GM12878 (cell line): ENCODE results near the gene FDX1. TPM values are rescaled to one million over a fixed set of nuclear protein-coding genes. Genes with fewer than 3 reads are reported as not detected.

Experiments used
- ATAC-seq: fragments of 200-7000 bp; cut with Tn5 transposase; 3 replicates; pipeline ENCODE4 v1.9.1; 2020; ENCODE audit warnings: mild to moderate bottlenecking, moderate library complexity
- BruUV-seq: library from RNA; stranded (reverse); fragments of 400-500 nt; replicated peaks from 2 replicates; lab custom pipeline; 2021; lab: Mats Ljungman, UMichigan
- CTCF ChIA-PET: fragments of 300-600 bp; sonication (Branson Sonifier 250); formaldehyde crosslinking; extraction: SDS; loops from one replicate; lab custom pipeline; 2021; ENCODE audit warnings: inconsistent platforms; lab: Yijun Ruan, JAX
- POLR2A ChIA-PET: fragments of 350-600 bp; formaldehyde crosslinking; extraction: SDS; loops from one replicate; lab custom pipeline; 2021; ENCODE audit warnings: inconsistent platforms; lab: Charles Lee
- RAD21 ChIA-PET: fragments of 300-600 bp; sonication (Branson Sonifier 250); formaldehyde crosslinking; loops from one replicate; lab custom pipeline; 2023; ENCODE audit warnings: antibody characterized with exemption; ENCODE audit not compliant: unreplicated experiment; lab: Charles Lee
- SMC1A ChIA-PET: fragments of 300-600 bp; sonication (Branson Sonifier 250); formaldehyde crosslinking; loops from one replicate; lab custom pipeline; 2023; ENCODE audit not compliant: unreplicated experiment, uncharacterized antibody; lab: Charles Lee
- DNase-seq: peaks from one replicate; pipeline ENCODE4 v3.0.0-alpha.2; 2011; ENCODE audit warnings: low read depth, low spot score
- FAIRE-seq: peaks from 3 replicates; lab custom pipeline; 2011; peaks lifted over from hg19 to GRCh38; lab: Jason Lieb, UNC
- H2AFZ ChIP-seq: 2 replicates; pipeline ENCODE4 v1.6.0; 2011; ENCODE audit warnings: low read depth, low read length, control low read depth; ENCODE audit not compliant: control insufficient read depth
- H3K27ac ChIP-seq: 2 replicates; pipeline ENCODE4 v1.5.1; 2011; ENCODE audit warnings: control low read depth; ENCODE audit not compliant: control insufficient read depth, insufficient read depth
- H3K27me3 ChIP-seq, 2 experiments: replicated peaks in 1 of 2; 2 replicates each; pipeline versions ENCODE4 v1.6.0 to v1.6.1; 2011; ENCODE audit warnings: low read length in 1 of 2; ENCODE audit not compliant: control insufficient read depth in 2 of 2, insufficient read depth in 2 of 2
- H3K36me3 ChIP-seq, 2 experiments: 2 replicates each; pipeline ENCODE4 v1.5.1; 2011; ENCODE audit warnings: low read length in 1 of 2; ENCODE audit not compliant: control insufficient read depth in 2 of 2, insufficient read depth in 2 of 2
- H3K4me1 ChIP-seq: 2 replicates; pipeline ENCODE4 v1.6.1; 2011; ENCODE audit warnings: mild to moderate bottlenecking, low read length, moderate library complexity, mixed read lengths; ENCODE audit not compliant: control insufficient read depth, insufficient read depth
- H3K4me2 ChIP-seq: 2 replicates; pipeline ENCODE4 v1.6.0; 2011; ENCODE audit warnings: control low read depth; ENCODE audit not compliant: control insufficient read depth, insufficient read depth
- H3K4me3 ChIP-seq: fragments of 200-600 bp; sonication (generic); 2 replicates; pipeline ENCODE4 v1.5.1; 2016
- H3K79me2 ChIP-seq: 2 replicates; pipeline ENCODE4 v1.6.0; 2011; ENCODE audit warnings: low read length; ENCODE audit not compliant: control insufficient read depth, insufficient read depth
- H3K9ac ChIP-seq: 2 replicates; pipeline ENCODE4 v1.8.0; 2011; ENCODE audit warnings: low read length, control low read depth, mixed read lengths; ENCODE audit not compliant: control insufficient read depth, insufficient read depth
- H3K9me3 ChIP-seq: replicated peaks from 3 replicates; pipeline ENCODE4 v1.5.1; 2011; ENCODE audit warnings: mild to moderate bottlenecking, low read length; ENCODE audit not compliant: control insufficient read depth, insufficient read depth
- H4K20me1 ChIP-seq: 2 replicates; pipeline ENCODE4 v1.6.0; 2011; ENCODE audit not compliant: control insufficient read depth, insufficient read depth
- BACH1 ChIP-seq: fragments of 450-650 bp; IDR thresholded peaks from 2 replicates; pipeline ENCODE4 v1.6.1; 2017; ENCODE audit warnings: mild to moderate bottlenecking, borderline replicate concordance
- CREB1 ChIP-seq: IDR thresholded peaks from 2 replicates; pipeline ENCODE4 v1.6.1; 2012; ENCODE audit warnings: low read depth, mild to moderate bottlenecking, inconsistent platforms
- EGR1 ChIP-seq, 2 experiments: IDR thresholded peaks; 1 replicate in 1 of 2; 2 replicates in 1 of 2; pipeline ENCODE4 v1.6.1; 2011 to 2012; ENCODE audit warnings: low read depth in 2 of 2, low read length in 2 of 2, borderline replicate concordance in 1 of 2, mild to moderate bottlenecking in 1 of 2, moderate library complexity in 1 of 2
- FOXM1 ChIP-seq: IDR thresholded peaks from 2 replicates; pipeline ENCODE4 v1.6.1; 2012; ENCODE audit warnings: low read depth, mild to moderate bottlenecking, inconsistent platforms, low read length, moderate library complexity
- IKZF2 ChIP-seq, 2 experiments: fragments of 450-650 bp; IDR thresholded peaks; 2 replicates each; pipeline ENCODE4 v1.6.1; 2017; ENCODE audit warnings: mild to moderate bottlenecking in 2 of 2, moderate library complexity in 2 of 2
- RCOR1 ChIP-seq: conservative IDR thresholded peaks from 2 replicates; pipeline ENCODE4 v1.6.1; 2012; ENCODE audit warnings: low read depth, low read length, improper control_type of control experiment
- TAF1 ChIP-seq: IDR thresholded peaks from 2 replicates; pipeline ENCODE4 v1.6.1; 2011; ENCODE audit warnings: mild to moderate bottlenecking, low read depth, low read length, borderline replicate concordance
- TCF12 ChIP-seq: IDR thresholded peaks from 2 replicates; pipeline ENCODE4 v1.6.1; 2011; ENCODE audit warnings: low read depth, mild to moderate bottlenecking, low read length
- TCF3 ChIP-seq: IDR thresholded peaks from 2 replicates; pipeline ENCODE4 v1.6.1; 2012; ENCODE audit warnings: low read depth, mild to moderate bottlenecking, low read length, borderline replicate concordance; ENCODE audit not compliant: insufficient read depth
- WRNIP1 ChIP-seq: IDR thresholded peaks from 2 replicates; pipeline ENCODE4 v1.6.1; 2011; ENCODE audit warnings: low read depth, low read length, improper control_type of control experiment, borderline replicate concordance
- WGBS: methylation state at CpG from one replicate; pipeline ENCODE4 v1.1.6; 2016; ENCODE audit warnings: low lambda C conversion rate; ENCODE audit not compliant: insufficient replicate concordance, insufficient coverage; ENCODE audit errors: missing lambda C conversion rate; 5-methylcytosine and 5-hydroxymethylcytosine counted together
- in situ Hi-C: fragments of 300-500 bp; cut with MboI; formaldehyde crosslinking; loops from 9 replicates; pipeline ENCODE4 v1.14.3; 2018; ENCODE audit warnings: mixed read lengths
- intact Hi-C: fragments of 100-400 bp; cut with micrococcal nuclease; formaldehyde crosslinking; loops from one replicate; pipeline ENCODE4 v1.14.2; 2022; ENCODE audit not compliant: unreplicated experiment
- polyA plus RNA-seq, 11 experiments: library from polyadenylated mRNA; depleted of rRNA in 4 of 11; unstranded in 6 of 11; stranded (reverse) in 5 of 11; fragments of >200 nt; fragmentation: Nextera tagmentation in 4 of 11; fragmentation: Illumina TruSeq in 1 of 11; extraction: Ambion mirVana in 4 of 11; extraction: Trizol in 1 of 11; gene quantifications; 1 replicate in 1 of 11; 2 replicates in 10 of 11; pipeline versions ENCODE4 v1.2.1 to v1.2.3, GENCODE V29; 2011 to 2016; ENCODE audit warnings: inconsistent platforms in 2 of 11, missing spikeins in 2 of 11, low read depth in 1 of 11
- total RNA-seq, 4 experiments: library from RNA; depleted of rRNA in 3 of 4; stranded (reverse); fragments of >200 nt in 3 of 4; fragmentation: Illumina TruSeq in 1 of 4; extraction: Trizol in 1 of 4; gene quantifications; 2 replicates each; pipeline versions ENCODE4 v1.2.1 to v1.2.3, GENCODE V29; 2013 to 2021

FDX1 gene
- total and polyA plus RNA-seq, 10 of the 15 experiments (the other 5 are each of a cell fraction or from before 2014, with no cell fraction given), result 3.9 to 20.3 (median 8.1) TPM

DNA sequence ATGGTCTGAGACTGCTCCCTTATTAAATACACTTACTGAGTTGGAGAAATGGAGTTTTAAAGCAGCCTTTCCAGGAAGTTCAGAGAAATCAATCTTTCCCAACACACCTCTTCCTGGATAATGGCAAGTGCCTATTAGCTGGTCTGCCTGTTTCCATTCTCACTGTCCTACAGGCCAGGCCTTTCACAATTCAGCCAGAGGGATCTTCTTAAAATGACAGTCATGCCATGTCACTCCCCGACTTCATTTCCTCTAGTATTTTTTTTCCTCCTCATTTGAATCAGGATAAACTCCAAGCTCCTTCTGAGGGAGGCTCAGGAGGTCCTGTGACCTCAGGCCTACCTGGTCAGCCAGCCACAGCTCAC, 62.6 kb downstream of the FDX1 start:
- no peaks in the 10 kb centered on the region for H3K4me1 ChIP-seq
- WGBS, result 0% methylated on average over 1 of the region's 1 CpG
- no peaks in the 10 kb centered on the region for H4K20me1 ChIP-seq
- BruUV-seq, result no TSS peak
- no peak overlapping the region for H3K27ac ChIP-seq
- 0 out of 4 replicates have a peak, but pooled peaks cover 0 to 4% of the 10 kb centered on the region in 2 experiments for H3K27me3 ChIP-seq
- CTCF ChIA-PET, result no interaction called here
- no peaks in the 10 kb centered on the region for H3K79me2 ChIP-seq
- no peak for TF ChIP-seq TCF3
- TF ChIP-seq WRNIP1, result no peak
- TF ChIP-seq FOXM1, result no peak
- no peak for TF ChIP-seq RCOR1
- no peak for TF ChIP-seq BACH1
- TF ChIP-seq CREB1, result no peak
- no peak for TF ChIP-seq EGR1 (IDR thresholded peaks at IDR 0.05; ENCODE audit: borderline replicate concordance in 1 of 2, low read depth in 2 of 2, low read length in 2 of 2)
- TF ChIP-seq IKZF2 (IDR thresholded peaks at IDR 0.05), result no peak
- no peak for TF ChIP-seq TAF1
- no peak for TF ChIP-seq TCF12
- POLR2A ChIA-PET, result no interaction called here
- H3K9ac ChIP-seq, result no peak overlapping the region
- H2AFZ ChIP-seq, result no peak overlapping the region
- FAIRE-seq (no peak), DNase-seq (no peak), ATAC-seq (no peak)
- in situ Hi-C loops, result no loop called here
- RAD21 ChIA-PET, result no interaction called here
- SMC1A ChIA-PET, result interaction anchor here (2.0 kb wide), 1 partner anchor 9 kb away, joined by 5 read pairs; no protein-coding TSS in a partner anchor
- intact Hi-C loops, result no loop called here
- no peaks in the 10 kb centered on the region for H3K36me3 ChIP-seq
- no peak overlapping the region for H3K4me3 ChIP-seq
- H3K9me3 ChIP-seq, result no peaks in the 10 kb centered on the region
- H3K4me2 ChIP-seq, result no peak overlapping the region
